ENCODE data around the gene TRIM33. TPM values are rescaled to one million over a fixed set of nuclear protein-coding genes. Genes with fewer than 3 reads are reported as not detected.

Gene TRIM33
- total RNA-seq, 1 donor from 2014 or later = 36.4 TPM

DNA sequence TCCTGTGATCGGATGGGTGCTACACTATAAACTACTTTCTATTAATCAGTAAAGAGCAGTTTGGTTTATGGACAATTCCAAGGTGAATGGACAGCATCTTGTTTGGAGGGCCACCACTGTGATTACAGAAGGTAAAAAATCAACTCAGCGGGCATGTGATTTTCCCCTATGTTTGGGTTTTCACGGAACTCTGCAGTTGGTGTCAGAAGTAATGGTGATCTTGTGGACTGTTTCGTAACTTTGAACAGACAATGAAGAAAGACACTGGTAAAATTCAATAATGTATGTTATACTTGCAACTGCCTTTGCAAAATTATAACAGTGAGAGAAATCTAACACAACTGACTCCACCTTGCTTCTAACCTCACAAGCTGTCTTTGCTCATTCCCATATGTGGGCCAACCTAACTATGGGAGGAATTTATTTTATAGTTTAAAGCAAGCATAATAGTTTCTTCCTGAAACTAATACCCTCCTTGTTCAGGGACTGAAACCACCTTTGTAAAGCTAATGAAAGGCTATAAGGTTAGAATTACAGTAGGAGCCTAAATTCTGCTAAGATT lies 53.2 kb downstream of the TRIM33 start:
- Histone ChIP-seq H3K4me3 (no peak overlapping the region), H3K27ac (no peak overlapping the region), H3K4me1 (peaks cover 12% of the 10 kb centered on the region), H3K36me3 (peaks cover 25% of the 10 kb centered on the region), H3K9me3 (no peaks in the 10 kb centered on the region), H3K27me3 (ENCODE audit: low read depth) (no peaks in the 10 kb centered on the region)
- DNase-seq (no peak), ATAC-seq (no peak)
- TF ChIP-seq, protein P1, sequence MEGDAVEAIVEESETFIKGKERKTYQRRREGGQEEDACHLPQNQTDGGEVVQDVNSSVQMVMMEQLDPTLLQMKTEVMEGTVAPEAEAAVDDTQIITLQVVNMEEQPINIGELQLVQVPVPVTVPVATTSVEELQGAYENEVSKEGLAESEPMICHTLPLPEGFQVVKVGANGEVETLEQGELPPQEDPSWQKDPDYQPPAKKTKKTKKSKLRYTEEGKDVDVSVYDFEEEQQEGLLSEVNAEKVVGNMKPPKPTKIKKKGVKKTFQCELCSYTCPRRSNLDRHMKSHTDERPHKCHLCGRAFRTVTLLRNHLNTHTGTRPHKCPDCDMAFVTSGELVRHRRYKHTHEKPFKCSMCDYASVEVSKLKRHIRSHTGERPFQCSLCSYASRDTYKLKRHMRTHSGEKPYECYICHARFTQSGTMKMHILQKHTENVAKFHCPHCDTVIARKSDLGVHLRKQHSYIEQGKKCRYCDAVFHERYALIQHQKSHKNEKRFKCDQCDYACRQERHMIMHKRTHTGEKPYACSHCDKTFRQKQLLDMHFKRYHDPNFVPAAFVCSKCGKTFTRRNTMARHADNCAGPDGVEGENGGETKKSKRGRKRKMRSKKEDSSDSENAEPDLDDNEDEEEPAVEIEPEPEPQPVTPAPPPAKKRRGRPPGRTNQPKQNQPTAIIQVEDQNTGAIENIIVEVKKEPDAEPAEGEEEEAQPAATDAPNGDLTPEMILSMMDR (IDR thresholded peaks at IDR 0.05) = no peak
- intact Hi-C loops (cut with DNase I) = no loop called here

DNA sequence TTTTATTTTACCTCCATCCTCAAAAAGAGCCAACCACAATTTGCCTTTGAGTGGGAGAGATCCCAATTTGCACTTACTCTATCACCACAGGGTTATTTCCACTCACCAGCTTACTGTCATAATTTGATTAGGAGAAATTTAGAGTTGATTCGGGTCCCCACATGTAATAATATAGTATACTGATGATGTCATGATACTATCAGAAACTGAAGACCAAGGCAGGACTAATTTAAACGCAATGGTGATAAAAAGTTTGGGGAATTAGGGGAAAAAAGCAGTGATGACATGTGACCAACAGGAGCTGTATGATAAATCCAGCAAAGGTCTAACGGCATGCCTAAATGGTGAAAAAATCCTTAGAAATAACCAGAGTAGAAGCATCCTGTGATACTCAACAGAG lies 54.4 kb downstream of the TRIM33 start:
- peaks cover 12% of the 10 kb centered on the region for H3K4me1 ChIP-seq
- intact Hi-C loops (cut with DNase I) = no loop called here
- DNase-seq (no peak), ATAC-seq (no peak)
- H3K27ac ChIP-seq = no peak overlapping the region
- H3K4me3 ChIP-seq = no peak overlapping the region
- H3K27me3 ChIP-seq (ENCODE audit: low read depth) = no peaks in the 10 kb centered on the region
- H3K9me3 ChIP-seq = no peaks in the 10 kb centered on the region
- TF ChIP-seq, protein P1 (IDR thresholded peaks at IDR 0.05) = no peak
- peaks cover 26% of the 10 kb centered on the region for H3K36me3 ChIP-seq

DNA sequence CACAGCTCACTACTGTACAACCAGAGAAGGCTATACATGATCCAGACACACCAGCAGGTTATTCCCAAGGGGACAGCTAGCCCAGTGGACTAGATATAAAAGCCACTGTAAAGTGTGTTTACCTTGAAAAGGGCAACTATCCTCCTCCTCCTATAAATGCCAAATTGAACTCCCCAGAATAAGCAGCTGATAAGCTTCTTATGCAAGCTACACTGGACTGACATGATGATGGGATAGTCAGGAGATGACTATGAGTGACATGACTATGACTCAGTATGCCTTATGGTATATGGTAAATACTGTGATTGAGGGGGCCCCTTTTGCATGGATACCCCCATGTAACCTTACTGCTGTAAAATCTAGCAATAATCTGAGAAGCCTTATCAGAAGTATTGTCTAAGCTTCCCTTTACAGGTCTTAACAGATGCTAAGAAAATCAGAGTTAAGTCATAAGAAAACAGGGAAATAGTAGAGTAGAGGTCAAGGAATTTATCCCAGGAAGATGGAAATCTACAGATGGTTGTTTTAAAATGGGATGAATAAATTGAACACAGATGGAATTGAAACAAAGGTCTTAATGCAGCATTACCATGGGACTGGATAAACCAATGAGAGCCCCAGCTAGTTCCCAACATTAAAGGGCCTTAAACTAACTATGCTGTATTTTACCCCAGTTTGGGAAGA lies 55.8 kb downstream of the TRIM33 start:
- H3K4me1 ChIP-seq = peaks cover 12% of the 10 kb centered on the region
- TF ChIP-seq, protein P1 (IDR thresholded peaks at IDR 0.05) = no peak

DNA sequence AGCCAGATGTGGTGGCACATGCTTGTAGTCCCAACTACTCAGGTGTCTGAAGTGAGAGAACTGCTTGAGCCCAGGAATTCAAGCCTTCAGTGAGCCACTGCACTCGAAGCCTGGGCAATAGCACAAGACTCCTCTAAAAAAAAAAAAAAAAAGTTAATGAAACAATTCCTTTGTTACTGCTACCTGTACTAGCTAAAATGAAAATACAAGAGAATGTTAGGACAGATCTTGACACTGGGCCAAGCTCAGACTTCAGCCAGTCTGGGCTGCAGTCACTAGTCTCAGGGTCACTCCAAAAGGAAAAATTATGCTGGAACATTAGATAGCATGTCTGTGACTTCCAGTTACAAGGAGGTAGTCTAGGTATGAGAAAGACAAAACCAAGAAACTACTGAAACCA lies 56.5 kb downstream of the TRIM33 start:
- no peaks in the 10 kb centered on the region for H3K27me3 ChIP-seq (ENCODE audit: low read depth)
- intact Hi-C loops (cut with DNase I) = no loop called here
- H3K9me3 ChIP-seq = no peaks in the 10 kb centered on the region
- peaks cover 25% of the 10 kb centered on the region for H3K36me3 ChIP-seq
- no peak for ATAC-seq
- H3K27ac ChIP-seq = no peak overlapping the region
- peaks cover 12% of the 10 kb centered on the region for H3K4me1 ChIP-seq
- DNase-seq = no peak
- TF ChIP-seq, protein P1 (IDR thresholded peaks at IDR 0.05) = no peak
- H3K4me3 ChIP-seq = no peak overlapping the region

More for the DNA sequence above, 55.8 kb downstream of the TRIM33 start:
- DNase-seq = no peak
- no peaks in the 10 kb centered on the region for H3K9me3 ChIP-seq
- H3K27ac ChIP-seq = no peak overlapping the region
- no peak overlapping the region for H3K4me3 ChIP-seq
- intact Hi-C loops (cut with DNase I) = no loop called here
- peaks cover 26% of the 10 kb centered on the region for H3K36me3 ChIP-seq
- no peaks in the 10 kb centered on the region for H3K27me3 ChIP-seq (ENCODE audit: low read depth)
- ATAC-seq = no peak

DNA sequence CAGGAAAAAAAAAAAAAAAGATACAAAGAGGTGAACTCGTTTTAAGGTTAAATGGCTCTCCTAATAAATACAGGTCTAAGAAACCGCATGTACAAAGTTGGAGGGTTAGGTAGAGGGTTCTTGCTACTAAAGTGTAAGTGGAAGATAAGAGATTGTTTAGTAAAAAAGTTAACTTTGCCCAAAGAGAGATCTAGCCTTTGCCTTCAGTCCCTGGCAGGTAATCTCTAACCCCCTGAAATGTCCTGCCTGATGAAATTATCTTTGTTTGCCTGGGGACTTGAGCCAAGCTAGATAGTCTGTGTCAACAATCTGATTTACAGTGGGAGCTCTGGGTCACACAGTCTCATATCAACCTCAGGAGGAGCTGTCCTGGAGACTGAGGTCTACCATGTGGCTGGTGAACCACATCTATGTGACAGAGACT lies 57.6 kb downstream of the TRIM33 start:
- DNase-seq = no peak
- no peak for ATAC-seq
- H3K27me3 ChIP-seq (ENCODE audit: low read depth) = no peaks in the 10 kb centered on the region
- intact Hi-C loops (cut with DNase I) = no loop called here
- H3K4me3 ChIP-seq = no peak overlapping the region
- H3K36me3 ChIP-seq = peaks cover 18% of the 10 kb centered on the region
- H3K9me3 ChIP-seq = no peaks in the 10 kb centered on the region
- H3K4me1 ChIP-seq = peaks cover 5% of the 10 kb centered on the region
- H3K27ac ChIP-seq = no peak overlapping the region
- TF ChIP-seq, protein P1 (IDR thresholded peaks at IDR 0.05) = no peak

Measured in lower lobe of right lung (tissue), 2 donors.